GM19467 (cell line): ENCODE measurements around the gene ARHGAP26.
A peak's percentile ranks its signal among the peaks of the same experiment; 100 is the strongest.
"Not testable (repeated sequence)": the region's sequence is repeated elsewhere in the genome, so short reads cannot be mapped to it uniquely, and the experiment has no call there.

Experiments
- ATAC-seq: cut with Tn5 transposase; IDR thresholded peaks from one replicate; pipeline ENCODE4 v1.9.1; 2021; ENCODE audit warnings: mild to moderate bottlenecking, moderate library complexity; ENCODE audit not compliant: unreplicated experiment

The ARHGAP26 gene

DNA sequence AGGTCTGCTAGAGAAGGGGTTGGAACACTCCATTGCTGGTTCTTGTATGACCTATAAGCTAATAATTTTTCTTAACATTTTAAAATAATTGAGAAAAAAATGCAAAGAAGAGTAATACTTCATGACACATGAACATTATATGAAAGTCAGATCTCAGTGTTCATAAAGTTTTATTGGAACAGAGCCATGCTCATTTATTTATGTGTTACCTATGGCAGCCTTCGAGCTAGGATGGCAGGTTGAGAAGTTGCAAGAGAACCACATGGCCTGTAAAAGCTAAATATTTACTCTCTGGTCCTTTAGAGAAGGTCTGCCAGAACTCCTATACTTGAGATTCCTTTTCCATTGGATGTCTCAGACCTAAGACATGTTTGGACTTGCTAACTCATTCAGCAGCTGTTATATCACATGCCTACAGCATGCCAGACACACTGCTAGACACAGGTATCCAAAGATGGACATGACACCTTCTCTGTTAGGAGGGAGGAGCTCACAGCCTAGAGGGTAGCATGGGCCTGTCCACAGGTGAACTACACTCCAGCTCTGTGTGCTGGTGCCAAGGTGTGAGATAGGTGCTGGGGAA lies 304.3 kb downstream of the ARHGAP26 start:
- ATAC-seq: no peak

DNA sequence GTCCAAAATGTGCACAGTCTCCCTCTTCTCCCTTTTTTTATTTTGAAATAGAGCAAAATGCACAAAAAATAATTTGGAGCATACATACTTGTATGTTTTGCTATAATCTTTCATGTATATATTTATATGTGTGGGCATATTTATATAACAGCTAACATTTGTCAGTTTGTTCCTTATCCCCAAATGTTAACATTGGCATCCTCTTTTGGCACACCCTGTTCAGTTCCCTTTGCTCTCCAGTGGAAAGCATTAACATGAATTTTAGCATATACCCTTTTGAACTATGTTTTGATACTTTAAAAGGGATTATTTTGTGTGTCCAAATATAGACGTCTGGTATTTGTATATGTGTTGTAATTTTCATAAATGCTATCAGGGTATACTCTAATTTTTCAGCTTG lies 306.2 kb downstream of the ARHGAP26 start:
- no peak for ATAC-seq

DNA sequence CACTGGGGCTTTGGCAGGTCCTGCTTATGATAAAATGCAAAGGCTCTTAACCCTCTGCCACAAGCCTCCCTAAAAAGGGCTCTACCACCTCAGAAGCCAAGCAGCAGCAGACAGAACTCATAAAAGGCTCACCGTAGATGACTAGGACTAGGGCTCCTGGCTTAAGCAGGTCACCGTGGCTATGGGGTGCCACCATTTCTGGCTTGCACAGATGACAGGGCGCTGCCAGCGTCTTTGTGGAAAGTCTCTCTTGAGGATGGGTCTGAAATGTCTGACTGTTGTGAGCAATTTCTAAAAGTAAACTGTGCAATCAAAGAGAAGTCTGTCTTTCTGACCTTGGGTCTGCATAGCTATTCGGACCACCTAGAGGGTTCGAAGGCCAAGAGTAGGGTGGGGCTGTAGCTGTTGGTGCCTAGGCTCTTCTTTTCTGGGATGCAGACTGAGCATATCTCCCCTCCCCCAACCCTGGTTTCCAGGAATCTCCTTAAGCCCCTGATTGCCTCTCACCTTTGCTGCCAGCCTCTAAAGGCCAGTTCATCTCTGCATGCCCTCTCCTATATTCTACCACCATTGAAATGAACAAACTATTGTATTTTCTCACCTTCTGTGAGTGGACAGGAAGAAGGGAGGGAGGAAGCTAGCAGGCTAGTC lies 307.4 kb downstream of the ARHGAP26 start:
- no peak for ATAC-seq

DNA sequence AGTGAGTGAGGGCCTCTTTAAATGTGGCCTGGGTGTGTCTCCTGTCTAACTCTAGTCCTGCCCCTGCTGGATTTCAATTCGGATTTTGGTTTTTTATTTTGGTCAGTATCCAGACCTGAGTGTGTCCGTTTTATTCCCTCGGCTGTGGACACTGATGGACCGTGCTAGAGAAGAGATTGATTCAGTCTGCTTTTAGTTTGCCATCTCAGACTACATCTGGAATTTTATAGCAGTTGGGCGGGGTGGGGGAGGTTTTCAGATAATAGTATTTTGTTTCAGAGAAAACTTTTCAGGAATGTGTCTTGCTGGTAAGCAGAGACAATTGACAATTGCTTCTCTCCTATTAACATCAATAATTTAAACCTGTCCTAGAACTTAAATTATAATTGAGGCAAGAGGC lies 308.1 kb downstream of the ARHGAP26 start:
- ATAC-seq: no peak

DNA sequence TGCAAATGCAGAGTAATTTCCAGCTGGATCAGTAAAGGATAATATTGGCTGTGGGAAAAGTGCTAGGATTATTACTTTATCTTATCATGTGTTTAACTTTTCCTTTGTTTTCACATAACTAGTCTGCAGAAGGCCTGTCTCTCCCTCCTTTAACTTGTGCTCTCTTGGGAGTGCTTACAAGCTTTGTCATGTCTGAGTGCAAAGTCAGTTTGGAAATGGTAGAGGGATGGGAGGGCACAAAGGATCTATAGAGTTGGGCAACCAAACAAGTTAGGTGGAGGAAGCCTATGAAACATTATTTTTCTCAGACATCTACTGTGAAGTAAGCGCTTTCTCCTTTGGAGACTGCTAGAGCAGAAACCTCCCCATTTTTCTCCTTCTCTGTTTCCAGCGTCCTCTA lies 308.8 kb downstream of the ARHGAP26 start:
- no peak for ATAC-seq

DNA sequence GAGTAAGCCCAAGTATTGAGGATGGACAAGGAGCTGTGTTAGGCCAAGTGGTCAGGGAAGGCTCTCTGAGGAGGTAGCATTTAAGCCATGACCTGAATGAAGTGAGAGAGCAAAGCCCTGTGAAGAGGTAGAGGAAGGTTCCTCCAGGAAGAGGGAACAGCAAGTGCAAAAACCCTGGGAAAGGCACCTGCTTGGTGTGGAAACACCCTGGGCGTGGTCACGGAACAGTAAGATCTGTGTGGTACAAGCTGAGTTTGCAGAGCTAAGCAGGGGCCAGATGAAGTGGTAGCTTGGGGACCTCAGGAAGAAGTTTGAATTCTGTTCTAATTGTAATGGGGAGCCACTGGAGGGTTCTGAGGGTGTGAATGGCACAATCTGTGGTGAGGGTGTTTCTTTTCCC lies 310.2 kb downstream of the ARHGAP26 start:
- ATAC-seq: no peak

DNA sequence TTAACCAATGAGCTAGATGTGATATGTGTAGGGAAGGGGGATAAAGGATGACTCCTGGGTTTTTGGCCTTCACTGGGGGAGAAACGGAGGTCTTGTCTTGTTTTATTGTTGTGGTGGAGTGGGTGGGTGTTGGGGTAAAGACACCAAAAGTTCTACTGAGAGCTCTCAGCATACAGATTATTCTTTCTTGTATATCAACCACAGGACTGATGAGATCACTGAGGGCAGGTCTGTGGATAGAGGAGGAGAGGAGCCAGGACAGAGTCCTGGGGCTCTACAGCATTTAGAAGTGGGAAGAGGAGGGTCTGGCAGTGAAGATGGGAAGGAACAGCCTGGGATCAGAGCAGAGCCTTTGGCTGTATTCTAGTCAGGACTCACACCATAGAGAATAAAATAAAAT lies 310.8 kb downstream of the ARHGAP26 start:
- no peak for ATAC-seq

DNA sequence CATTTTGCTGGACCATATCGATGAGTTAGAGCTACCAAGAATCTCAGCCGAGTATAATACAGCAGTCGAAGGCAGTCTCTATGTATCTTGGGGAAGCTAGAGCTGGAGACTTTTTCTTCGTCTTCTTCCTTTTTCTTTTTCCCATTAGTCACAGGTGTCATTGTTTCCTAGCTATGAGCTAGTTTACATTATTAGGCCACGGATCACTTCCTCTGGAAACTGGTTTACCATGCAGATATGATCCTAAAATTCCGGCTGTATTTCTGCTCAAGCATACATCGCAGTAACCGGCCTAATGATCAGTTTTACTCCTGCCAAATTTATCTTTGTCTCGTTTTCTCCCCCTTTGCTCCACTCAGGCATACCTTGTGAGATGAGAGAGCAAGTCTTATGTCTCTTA lies 312.8 kb downstream of the ARHGAP26 start:
- no peak for ATAC-seq

DNA sequence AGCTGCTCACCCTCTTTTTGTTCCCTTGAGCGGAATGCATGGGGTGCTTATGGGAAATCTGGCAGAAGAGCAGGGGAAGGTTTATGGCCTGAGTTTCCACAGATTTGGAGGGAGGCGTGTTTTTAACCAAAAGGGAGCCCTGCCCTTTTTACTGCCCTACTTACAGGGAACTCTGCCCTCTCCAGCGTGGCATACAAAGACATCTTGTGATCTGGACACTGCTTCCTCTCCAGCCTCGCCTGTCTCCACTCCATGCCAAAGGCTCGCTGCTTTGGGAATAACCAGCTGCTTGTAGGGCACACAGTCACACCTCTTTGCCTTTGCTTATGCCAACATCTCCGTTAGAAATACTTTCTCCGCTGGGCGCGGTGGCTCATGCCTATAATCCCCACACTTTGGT lies 314.2 kb downstream of the ARHGAP26 start:
- no peak for ATAC-seq

DNA sequence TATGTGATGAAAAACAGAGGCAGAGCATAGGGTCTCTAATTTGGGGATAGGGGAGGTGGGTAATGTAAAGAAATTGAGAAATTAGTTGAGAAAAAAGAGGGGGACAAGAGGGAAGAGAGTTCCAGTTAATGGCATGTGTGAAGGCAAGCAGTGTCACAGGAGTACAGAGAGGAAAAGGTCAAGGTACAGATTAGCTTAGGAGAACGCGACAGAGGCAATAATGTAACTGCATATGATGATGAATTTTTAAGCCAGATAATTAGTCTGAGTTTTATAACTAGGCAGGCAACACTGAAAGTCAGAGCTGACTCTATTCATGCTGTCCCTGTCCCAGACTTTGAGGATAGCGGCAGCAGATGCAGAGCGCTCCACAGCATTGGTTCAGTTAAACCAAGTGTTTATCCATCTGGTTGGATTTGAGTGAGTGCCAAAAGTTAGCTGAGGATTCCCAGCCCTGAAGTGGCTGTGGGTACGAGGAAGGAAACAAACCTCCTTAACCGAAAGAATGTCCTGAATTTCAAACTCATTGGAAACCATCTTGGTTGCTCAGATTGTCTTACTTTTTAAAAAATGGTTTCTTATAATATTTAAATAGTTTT lies 315.2 kb downstream of the ARHGAP26 start:
- ATAC-seq: no peak

DNA sequence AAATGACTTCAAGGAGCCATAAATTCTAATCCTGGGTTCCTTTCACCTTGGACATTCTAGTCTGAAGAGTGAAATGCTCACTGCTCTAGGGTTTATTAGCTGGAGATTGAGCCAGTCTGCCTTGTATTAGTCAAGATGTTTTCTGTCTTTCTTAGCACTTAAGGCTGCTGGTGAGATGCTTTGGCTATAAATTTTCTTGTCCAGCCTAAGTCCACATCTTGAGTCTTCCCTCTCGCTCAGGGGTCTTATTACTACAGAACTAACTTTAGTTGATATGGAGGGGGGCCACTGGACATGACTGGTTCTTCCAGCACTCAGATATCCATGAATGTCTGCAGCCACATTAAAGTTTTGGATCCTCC lies 316.4 kb downstream of the ARHGAP26 start:
- ATAC-seq: no peak

DNA sequence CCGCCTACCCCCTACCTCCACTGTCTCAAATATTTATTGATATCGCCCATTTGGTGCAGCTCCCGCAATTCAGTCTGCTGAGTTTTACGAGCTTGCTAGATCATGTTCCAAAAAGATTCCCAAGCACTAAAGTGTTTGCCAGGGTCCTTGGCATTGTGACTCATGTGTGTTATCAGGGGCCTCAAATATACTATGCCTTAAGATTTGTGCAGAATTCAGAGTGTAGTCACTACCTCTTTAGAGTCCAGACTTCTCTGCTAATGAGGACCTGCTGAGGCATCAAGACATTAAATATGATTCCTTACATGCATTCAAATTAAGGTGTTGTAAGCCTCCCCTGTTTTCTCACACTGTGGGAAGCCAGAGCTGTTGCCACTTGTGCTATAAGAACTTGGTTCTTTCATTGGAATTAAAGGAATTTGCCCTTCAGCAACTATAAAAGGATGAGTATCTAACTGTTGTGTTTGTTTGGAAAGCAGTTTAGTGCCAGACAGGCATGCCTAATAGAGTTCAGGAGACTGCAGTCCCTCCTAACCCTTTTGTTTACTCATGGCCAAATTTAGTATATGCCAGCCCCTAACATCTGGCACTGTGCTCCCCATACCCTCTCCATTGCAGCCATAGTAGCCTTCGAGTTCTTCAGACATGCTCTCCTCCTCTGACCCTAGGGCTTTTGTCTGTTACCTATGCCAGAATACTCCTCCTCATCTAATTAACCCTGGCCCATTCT lies 316.9 kb downstream of the ARHGAP26 start:
- no peak for ATAC-seq

DNA sequence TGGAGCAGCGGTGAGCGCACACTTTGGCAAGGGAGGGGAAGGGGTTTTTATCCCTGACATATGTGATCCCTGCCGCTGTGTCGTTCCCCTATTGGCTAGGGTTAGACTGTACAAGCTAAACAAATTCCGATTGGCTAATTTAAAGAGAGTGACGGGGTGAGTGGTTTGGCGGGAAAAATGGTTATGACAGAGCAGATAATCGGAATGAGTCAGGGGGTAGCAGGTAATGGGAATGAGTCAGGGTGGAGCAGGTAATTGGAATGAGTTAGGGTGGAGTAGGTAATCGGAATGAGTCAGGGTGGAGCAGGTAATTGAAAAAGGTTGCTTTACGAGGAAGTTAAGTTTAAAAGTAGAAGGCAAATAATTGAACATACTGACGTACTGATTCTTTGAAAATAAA lies 318.5 kb downstream of the ARHGAP26 start:
- not testable (repeated sequence) for ATAC-seq

DNA sequence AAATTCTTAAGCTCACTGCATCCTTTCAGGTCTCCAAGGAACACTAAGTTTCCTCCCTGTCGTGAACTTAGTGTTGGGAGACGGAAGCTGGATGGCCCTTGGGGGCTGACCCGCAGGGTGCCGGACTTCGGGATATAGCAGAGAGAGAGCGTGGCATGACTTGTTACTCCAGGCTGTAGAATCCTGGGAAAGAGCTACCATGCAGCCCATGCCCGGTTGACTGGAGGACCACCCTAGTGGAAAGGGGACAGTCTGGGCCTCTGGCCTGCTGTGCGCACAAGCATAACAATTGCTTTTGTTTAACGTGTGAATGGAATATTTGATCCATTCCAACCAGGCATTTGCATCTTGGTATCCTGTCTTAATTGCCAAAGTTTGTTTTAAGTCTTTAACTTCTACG lies 319.9 kb downstream of the ARHGAP26 start:
- not testable (repeated sequence) for ATAC-seq

DNA sequence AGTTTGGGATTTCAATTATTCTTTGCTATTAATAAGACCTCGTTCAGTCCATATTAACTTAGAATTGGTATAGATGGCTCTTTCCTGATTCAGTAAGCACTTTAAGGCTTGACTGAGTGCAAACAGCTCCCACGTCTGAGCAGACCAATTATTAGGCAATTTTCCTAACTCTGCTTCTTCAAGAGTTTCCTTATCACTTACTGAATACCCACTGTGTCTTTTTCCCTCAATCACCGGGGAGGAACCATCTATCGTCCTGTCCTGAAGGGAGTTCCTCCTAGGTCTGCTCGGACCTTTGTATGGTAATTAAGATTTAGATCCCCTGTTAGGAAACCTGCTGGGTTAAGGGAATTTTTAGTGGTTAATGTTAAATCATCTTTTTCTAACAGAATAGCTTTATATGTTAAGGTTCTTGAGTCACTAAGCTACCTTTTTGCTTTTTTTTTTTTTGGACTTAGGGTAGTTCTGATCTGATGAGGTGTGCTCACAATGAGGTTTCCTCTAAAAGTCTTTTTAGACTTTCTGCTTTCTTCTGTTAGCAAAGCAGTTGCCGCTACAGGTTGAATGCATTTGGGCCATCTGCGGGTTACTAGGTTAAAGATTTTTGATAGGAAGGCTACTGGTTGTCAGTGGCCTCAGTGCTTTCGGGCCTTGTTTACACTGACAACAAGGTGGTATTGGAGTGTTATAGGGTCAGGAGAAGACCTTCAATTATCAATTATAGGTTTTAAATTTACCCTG lies 322.7 kb downstream of the ARHGAP26 start:
- ATAC-seq: not testable (repeated sequence)

DNA sequence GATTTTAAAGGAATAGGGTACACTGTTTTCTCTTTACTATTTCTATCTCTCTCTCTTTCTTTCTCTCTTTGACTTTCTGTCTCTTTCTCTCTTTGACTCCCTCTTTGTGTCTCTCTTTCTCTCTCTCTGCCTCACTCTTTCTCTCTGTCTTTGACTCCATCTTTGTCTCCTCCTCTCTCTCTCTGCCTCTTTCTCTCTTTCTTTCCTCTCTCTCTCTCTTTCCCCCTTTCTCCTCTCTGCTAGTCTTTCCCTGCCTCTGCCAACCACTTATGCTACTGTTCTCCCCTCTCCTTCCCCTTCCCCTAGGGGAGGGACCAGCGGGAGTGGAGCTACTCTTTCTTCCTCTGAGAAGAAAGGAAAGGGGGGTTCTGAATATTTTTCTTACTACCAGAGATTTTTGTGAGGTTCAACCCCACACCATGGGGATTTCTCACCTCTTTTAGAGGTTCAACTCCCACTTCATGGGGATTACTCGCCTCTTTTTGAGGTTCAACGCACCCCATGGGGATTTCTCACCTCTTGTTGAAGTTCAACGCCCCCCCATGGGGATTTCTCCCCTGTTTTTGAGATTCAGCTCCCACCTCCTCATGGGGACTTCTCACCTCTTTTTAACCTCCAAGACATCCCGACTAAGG lies 323.4 kb downstream of the ARHGAP26 start:
- no peak for ATAC-seq

DNA sequence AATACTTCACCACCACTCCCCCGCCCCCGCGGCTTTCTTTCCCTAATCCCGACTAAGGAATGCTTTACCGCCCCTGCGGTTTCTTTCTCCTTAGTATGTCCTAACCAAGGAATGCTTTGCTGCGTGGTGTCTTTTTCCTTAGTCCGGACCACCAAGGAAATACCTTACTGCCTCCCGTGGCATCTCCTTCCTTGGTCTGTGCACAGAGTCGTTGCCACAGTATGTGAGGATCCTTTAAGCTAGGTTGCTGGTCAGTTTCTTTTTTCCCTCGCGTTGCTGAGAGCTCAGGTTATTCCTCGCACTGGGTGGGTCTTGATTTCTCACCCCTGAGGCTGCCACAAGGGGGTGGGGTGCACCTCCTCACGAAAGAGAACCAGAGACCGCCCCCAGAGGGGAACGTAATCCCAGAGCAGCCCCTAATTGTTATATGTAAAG lies 323.9 kb downstream of the ARHGAP26 start:
- no peak for ATAC-seq

DNA sequence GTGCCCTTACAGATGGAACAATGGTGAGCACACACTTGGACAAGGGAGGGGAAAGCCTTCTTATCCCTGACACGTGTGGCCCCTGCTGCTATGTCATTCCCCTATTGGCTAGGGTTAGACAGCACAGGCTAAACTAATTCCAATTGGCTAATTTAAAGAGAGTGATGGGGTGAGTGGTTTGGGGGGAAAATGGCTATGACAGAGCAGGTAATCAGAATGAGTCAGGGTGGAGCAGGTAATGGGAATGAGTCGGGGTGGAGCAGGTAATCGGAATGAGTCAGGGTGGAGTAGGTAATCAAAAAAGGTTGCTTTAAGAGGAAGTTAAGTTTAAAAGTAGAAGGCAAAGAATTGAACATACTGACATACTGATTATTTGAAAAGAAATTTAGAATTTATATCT lies 324.4 kb downstream of the ARHGAP26 start:
- not testable (repeated sequence) for ATAC-seq

DNA sequence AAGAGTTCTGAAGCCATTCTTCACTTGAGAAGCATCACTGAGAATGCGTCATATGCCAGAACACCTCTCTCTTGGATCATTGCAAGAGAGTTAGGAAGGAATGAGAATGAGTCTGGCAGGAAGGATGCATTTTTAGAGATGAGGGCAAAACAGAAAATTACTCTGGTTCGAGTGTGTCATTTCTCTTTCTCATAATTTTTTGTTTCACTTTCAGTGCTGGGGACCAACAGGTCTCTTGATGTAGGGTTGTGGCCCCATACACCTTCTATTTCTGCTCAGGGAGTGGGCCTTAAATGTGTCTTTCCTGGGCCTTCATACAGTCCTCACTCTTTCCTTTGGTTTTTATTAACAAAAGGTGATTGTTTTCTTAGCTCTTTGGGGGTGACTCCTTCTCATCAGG lies 330.9 kb downstream of the ARHGAP26 start:
- ATAC-seq: peak; percentile 77

DNA sequence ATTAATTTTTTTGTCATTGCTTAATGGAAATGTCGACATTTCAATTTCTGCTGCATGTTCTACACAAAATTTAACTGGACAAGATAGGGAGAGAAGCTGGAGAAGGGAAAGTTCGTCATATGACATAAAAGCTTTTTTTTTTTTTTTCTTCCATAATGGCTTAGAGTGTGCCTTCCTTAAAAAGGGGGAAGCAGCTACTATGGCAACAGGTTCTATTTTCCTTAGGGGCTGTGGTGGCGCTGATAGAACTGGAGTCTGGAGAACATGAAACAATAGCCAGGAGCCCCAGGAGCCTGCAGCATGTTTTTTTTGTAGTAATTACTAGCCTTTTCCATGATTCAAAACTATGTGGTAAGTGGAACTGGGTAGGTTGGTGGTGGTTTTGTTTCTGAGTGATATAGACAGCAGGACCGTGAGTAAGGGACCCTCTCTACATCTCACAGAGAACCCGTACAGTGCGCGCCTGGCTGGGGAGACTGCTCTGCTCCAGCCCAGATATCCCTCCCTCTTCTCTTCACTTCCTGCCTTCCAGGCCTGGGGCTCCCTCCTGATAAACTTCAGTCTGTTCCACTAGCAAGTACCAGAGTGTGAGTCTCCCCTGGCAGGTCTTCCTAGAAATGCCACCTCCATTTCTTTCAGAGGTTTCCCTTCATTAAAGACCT lies 331.7 kb downstream of the ARHGAP26 start:
- no peak for ATAC-seq
